NAMALWA (cell line): ENCODE data around the gene SFSWAP.
A peak's percentile ranks its signal among the peaks of the same experiment; 100 is the strongest.
"Not testable (repeated sequence)": the region's sequence is repeated elsewhere in the genome, so short reads cannot be mapped to it uniquely, and the experiment has no call there.

ENCODE experiments used
- DNase-seq: peaks from one replicate; pipeline ENCODE4 v3.0.0-alpha.2; 2015; ENCODE audit warnings: low spot score

The SFSWAP gene

DNA sequence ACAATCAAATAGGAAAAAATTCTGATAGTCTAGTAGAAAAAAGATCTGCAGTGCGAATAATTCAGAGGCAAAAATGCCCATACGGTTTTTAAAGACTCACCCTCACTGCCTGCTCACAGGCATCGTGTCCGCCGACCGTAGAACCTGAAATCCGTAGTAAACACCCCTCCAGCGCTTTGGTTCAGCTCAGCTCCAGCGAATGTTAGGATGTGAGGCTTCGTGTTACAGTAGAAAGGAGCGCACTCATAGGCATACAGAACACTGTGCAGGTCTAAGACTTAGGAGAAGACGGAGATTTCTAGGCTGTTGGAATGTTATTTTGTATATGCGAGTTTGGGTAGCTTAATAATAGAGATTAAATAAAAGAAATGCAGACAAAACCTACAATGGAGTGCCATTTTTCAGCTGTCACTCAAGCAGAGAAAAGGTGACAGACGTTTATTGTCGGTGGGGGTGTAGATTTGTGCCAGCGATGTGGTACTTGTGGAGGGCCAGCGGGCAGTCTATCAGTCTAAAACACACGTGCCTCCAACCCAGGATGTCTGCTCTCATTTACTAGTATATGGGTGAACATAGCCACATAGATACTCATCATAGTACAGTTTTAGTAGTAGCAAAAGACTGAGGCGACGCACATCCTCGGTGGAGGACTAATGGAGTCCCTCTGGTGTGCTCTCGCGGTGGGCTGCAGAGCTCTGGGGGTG, 25.7 kb downstream of the SFSWAP start:
- DNase-seq, result no peak

DNA sequence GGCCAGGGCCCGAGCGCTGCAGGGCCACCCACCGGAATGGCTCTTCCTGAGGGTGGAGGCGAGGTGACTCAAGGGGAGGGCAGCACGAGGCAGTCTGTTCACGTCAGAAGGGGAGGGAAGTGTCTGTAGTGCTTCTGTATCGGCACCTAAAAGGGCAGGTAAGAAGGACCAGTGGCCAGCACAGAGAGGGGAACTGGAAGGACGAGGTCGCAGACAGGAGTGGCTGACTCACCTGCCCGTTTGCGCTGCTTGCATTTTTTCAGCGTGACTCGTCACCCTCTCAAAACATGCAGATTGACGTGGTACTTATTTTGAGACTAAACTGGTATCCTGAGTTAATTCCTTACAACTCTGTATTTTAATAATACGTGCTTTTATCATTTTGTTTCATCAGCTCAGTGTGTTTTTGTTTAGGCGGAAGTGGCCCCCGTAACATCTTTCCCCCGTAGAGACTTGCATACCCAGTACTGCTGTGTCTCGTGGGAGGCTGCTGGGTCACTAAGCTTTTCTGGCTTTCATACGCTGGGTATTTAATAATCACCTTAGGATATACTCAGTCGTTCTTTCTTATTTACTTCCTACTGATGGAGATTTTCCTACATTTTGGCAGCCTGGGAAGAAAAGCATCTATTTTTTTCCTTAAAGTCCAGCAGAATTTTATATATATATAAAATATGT, 26.4 kb downstream of the SFSWAP start:
- no peak for DNase-seq

DNA sequence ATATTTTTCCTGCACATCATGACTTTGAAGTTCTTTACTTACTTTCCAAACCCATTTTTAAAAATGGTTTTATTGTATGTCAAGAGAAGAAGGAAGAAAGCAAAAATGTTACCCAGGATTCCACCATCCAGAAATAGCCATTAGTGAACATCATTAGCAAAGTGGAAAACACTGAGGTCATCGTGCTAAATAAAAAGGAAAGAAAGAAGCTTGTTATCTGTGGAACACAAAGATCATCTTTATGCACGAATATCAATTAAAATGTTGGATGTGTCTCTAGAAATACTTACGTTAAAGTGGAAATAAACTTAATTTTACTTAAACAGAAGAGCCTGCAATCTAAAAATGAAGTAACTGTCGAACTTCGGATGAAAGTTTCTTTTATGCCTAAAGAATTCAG, 27.3 kb downstream of the SFSWAP start:
- DNase-seq, result no peak

GRCh38 chr12:131740626-131741025, 29.7 kb downstream of the SFSWAP start:
- DNase-seq, result no peak

DNA sequence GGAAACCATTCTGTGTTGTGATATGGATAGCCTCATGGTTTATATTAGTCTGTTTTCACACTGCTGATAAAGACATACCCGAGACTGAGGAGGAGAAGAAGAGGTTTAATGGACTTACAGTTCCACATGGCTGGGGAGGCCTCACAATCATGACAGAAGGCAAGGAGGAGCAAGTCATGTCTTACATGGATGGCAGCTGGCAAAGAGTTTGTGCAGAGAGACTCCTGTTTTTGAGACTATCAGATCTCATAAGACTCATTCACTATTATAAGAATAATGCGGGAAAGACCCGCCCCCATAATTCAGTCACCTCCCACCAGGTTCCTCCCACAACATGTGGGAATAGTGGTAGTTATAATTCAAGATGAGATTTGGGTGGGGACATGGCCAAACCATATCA, 31.9 kb downstream of the SFSWAP start:
- DNase-seq, result not testable (repeated sequence)

DNA sequence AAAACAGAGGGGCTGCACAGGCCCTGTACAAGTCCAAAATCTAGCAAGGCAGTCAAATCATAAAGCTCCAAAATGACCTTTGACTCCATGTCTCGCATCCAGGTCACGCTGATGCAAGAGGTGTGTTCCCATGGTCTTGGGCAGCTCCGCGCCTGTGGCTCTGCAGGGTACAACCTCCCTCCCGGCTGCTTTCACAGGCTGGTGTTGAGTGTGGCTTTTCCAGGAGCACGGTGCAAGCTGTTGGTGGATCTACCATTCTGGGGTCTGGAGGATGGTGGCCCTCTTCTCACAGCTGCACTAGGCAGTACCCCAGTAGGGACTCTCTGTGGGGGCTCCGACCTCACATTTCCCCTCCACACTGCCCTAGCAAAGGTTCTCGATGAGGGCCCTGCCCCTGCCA, 32.5 kb downstream of the SFSWAP start:
- DNase-seq, result not testable (repeated sequence)

DNA sequence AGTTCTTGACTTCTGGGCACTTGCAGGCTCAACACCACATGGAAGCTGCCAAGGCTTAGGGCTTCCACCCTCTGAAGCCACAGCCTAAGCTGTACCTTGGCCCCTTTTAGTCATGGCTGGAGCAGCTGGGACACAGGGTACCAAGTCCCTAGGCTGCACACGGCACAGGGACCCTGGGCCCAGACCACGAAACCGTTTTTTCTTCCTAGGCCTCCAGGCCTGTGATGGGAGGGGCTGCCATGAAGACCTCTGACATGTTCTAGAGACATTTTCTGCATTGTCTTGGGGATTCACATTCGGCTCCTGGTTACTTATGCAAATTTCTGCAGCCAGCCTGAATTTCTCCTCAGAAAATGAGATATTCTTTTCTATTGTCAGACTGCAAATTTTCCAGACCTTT, 33.0 kb downstream of the SFSWAP start:
- not testable (repeated sequence) for DNase-seq

DNA sequence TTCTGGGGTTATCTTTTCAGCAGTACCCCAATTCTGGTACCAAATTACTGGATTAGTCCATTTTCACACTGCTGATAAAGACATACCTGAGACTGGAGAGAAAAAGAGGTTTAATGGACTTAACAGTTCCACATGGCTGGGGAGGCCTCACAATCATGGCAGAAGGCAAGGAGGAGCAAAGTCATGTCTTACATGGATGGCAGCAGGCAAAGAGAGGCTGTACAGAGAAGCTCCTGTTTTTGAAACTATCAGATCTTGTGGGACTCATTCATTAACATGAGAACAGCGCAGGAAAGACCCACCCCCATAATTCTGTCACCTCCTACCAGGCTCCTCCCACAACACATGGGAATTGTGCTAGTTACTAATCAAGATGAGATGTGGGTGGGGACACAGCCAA, 33.8 kb downstream of the SFSWAP start:
- not testable (repeated sequence) for DNase-seq

GRCh38 chr12:131745706-131746105, 34.8 kb downstream of the SFSWAP start:
- no peak for DNase-seq

DNA sequence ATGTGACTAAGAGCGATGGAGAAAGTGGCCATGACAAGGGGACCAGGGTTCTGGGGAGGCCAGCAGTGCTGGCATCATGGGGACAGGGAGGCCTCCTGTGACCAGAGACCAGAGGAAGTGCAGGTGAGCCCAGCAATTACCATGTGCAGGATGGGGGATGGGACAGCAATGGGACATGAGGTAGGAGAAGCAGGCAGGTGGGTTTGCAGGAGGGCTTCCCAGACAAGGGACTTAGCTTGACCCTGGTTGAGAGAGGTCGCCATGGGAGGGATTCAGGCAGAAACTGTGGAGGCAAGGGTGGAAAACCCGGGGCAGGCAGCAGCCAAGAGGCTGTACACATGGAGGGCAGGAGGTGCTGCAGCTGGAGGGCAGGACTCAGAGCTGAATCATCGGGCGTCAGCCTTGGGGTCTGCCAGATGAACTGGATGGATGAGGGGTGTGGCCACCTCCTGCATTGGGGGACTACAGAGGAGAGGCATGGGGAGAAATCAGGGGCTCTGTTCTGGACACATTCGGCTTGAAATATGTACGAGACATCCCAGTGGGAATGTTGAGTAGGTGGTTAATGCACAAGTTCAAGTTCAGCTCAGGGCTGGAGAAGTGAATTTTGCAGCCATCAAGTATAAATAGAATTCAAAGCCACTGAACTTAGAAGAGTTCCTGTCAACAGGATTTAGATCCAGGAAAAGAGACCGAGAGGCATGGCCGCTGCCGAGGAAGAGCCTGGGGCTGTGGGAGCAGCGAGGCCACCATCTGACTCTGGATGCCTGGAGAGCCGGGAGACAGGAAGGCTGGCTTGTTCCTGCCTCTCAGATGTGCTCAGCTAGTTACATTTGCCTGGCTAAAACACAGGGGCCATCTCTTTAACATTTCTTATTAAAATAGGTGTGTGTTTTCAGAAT, 36.6 kb downstream of the SFSWAP start:
- DNase-seq, result no peak

DNA sequence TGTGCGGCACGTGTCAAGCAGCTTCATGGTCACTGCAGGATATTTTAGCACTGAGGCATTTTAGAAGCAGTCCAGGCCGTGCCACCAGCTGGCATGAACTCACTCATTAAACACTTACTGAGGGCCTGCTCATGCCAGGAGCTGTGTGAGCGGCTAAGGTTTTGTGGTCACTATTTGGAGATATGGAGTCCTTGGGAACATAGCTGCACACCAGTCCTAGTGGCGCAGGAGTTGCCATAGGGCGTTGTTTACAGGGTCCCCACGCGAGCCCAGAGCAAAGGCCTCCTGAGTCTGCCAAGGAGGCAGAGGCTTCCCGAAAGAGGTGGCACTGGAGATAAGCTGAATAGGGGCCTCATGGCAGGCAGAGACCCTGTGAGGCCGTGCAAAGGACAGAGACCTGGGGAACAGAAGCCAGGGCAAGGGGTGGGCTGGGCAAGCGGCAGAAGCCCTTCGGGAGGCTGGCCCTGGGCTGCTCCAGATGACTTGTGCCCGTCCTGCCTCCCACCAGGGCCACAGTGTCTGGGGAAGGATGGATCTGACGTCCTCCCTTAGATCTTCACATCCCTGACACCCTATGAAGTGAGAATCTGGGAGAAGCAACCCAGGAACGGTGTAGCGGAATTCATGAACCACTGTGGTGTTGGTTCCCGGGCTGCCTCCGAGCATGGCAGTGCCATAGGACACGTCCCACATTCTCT, 38.9 kb downstream of the SFSWAP start:
- no peak for DNase-seq

- no peak for DNase-seq
Measured at GRCh38 chr12:131751335-131751734, 40.4 kb downstream of the SFSWAP start.

GRCh38 chr12:131752451-131752850, 41.6 kb downstream of the SFSWAP start:
- no peak for DNase-seq

GRCh38 chr12:131753005-131753404, 42.1 kb downstream of the SFSWAP start:
- no peak for DNase-seq

GRCh38 chr12:131753757-131754156, 42.9 kb downstream of the SFSWAP start:
- DNase-seq, result no peak

DNA sequence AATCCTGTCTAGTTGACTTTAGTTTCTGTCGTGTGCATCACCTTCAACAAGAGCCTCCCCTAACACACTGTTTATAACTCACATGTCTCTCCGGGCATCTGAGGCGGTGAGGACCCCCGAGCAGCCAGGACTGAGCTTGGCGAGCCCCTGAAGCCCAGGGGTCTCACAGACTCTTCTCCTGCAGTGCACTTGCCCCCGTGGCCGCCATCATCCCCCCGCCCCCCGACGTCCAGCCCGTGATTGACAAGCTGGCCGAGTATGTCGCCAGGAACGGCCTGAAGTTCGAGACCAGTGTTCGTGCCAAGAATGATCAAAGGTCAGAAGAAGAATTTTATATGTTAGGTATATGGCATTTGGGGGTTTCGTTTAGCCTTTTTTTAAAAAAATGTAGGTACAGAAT, 43.3 kb downstream of the SFSWAP start:
- DNase-seq, result no peak

DNA sequence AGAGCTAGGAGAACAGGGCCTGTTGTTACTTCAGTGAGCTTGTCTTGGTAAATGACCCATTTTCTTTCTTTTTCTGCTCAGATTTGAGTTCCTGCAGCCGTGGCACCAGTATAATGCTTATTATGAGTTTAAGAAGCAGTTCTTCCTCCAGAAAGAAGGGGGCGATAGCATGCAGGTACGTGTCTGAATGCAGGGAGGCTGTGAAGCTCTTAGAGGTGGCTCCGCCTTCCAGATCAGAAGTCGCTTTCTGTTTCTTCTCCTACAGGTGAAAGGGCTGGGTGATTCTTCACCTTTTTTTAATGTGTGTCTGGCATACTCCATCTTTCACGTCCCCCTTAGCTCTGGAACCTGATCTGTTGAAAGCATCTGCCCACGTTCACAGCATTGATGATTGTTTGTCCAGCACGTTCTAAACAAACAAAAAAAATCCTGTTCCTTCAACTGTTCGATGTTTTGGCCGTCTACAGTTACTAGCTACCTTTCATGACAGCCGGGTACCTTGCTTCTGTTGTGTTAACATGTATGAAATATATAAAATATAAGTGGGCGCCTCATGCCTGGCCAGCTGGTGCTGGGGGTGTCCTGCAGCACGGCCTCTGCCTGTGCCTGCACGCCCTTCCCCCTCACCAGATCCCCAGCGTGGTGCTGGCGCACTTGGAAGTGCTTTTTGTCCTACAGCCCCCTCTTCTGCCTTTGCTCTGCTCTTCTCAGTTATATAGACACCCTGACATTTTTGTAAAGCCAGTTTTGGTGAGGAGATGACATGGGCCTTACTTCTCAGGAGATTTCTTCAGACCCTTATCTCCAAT, 44.6 kb downstream of the SFSWAP start:
- peak; percentile 71 for DNase-seq

GRCh38 chr12:131756441-131756840, 45.6 kb downstream of the SFSWAP start:
- DNase-seq, result no peak

DNA sequence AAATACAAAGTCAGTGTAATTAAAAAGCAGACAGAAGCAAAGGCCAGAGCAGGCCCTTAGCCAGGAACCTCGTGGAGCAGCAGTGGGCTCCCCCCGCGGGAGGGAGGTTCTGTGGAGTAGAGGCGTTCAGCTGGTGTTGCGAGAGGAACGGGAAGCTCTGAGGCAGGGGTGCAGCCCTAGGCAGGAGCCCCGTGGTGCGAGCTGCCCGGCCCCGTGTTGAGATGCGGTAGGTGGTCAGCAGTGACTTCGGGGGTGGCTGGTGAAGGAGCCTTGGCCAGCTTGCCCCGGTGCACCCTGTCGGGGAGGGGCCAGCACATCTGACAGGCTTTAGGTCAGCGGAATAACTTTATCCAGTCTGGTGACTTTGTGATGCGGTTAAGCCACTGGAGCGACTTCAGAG, 46.2 kb downstream of the SFSWAP start:
- no peak for DNase-seq

- DNase-seq, result no peak
Measured at GRCh38 chr12:131758016-131758739, 47.3 kb downstream of the SFSWAP start.

DNA sequence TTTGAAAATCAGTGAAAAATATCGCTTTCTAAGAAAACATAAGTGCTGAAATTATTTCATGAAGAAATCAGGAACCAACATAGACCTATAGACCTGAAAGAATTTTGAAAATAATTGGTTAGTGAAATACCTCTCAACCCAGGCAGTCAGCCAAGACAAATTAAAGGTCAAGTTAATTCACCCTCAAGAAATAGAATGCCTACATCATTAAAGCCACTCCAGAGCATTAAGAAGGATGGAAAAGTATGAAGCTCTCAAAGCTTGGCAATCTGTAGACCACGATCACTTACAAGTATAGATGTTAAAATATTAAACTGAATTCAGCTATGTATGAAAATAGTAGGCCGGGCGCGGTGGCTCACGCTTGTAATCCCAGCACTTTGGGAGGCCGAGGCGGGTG, 48.3 kb downstream of the SFSWAP start:
- DNase-seq, result no peak
